Measurements from ENCODE around the gene CDC37L1.

CDC37L1 gene

DNA sequence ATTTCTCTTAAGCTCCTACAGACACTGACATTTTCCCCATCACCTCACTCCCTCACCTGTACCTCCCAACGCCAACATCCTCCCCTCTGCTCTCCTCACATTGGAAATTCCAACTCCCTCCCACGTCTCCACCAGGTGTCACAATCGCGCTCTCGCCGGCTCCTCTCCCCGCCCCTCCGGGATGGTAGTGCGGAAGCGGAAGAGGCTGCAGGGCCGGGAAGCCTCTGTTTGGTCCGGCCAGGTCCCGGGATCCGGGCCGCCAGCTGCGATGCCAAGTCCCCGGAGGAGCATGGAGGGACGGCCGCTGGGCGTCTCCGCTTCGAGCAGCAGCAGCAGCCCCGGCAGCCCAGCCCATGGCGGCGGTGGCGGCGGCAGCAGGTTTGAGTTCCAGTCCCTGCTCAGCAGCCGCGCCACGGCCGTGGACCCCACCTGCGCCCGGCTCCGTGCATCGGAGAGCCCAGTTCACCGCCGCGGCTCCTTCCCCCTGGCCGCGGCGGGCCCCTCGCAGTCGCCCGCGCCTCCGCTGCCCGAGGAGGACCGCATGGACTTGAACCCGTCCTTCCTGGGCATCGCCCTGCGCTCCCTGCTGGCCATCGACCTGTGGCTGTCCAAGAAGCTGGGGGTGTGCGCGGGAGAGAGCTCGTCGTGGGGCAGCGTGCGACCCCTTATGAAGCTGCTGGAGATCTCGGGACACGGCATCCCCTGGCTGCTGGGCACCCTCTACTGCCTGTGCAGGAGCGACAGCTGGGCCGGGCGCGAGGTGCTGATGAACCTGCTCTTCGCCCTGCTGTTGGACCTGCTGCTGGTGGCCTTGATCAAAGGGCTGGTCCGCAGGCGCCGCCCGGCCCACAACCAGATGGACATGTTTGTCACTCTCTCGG is 17.0 kb upstream of the CDC37L1 start, which contains the start of gene PLPP6:
PLPP6 (plus strand) TSS at position 187 of the 881 bp plus-strand sequence; CDS start at position 269, 82 bp downstream.
- Mint-ChIP-seq H3K4me1 (ENCODE audit: low read depth) (peaks cover 50% of the 10 kb centered on the region), H3K27ac (peak within 1 kb of the TSS; percentile 79), H3K9me3 (no peaks in the 10 kb centered on the region), H3K4me3 (peak within 1 kb of the TSS; percentile 90), H3K27me3 (ENCODE audit: low read depth) (peaks cover 8% of the 10 kb centered on the region), H3K36me3 (ENCODE audit: low read depth) (peaks cover 4% of the 10 kb centered on the region)

DNA sequence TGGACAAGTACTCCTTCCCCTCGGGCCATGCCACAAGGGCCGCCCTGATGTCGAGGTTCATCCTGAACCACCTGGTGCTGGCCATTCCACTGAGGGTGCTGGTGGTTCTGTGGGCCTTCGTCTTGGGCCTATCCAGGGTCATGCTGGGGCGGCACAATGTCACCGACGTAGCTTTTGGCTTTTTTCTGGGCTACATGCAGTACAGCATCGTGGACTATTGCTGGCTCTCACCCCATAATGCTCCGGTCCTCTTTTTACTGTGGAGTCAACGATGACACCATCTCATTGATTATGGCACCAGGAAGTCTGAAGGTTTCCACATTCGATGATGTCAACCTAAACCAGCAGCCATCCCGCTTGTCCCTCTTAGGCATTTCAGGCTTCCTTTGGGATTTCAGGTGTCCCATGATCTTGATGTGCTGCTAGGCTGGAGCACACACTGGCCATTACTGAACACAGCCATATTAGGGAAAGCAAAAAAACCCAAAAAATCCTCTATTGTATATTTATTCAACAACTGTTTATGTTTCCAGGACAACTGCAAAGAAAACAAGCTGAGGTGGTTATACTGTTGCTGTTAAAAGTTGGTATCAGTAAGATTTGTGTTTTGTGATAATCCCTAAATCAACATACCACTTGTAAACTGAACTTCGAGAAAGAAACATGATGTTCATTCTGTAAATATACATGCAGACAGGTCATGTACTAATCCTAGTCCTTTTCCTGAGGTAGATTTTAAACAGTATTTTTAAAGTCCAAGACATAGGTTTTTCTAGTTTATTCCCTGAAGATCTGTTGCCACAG is 16.2 kb upstream of the CDC37L1 start:
- Mint-ChIP-seq H3K27ac (peak overlapping the region; percentile 68), H3K4me1 (ENCODE audit: low read depth) (peaks cover 52% of the 10 kb centered on the region), H3K4me3 (peak overlapping the region; percentile 83), H3K36me3 (ENCODE audit: low read depth) (peaks cover 4% of the 10 kb centered on the region), H3K27me3 (ENCODE audit: low read depth) (peaks cover 8% of the 10 kb centered on the region), H3K9me3 (no peaks in the 10 kb centered on the region)

DNA sequence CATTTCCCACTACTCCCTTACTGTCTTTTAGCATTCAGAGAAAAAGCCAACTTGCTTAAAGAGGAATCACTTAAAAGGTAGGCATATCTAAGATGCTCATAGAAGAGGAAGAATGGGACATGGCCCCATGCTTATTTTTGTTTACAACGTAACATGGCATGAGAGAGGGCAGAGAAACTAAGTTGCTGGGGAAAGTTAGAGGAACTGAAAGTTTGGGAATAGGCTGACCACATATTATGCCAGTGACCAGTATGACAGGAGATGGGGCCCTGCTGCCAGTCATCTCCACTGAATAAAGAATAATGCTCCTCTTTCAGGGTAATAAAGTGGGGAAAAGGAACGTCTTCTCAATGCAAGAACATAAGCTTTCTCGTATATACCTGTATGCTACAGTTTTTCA is 15.4 kb upstream of the CDC37L1 start:
- no peaks in the 10 kb centered on the region for H3K9me3 Mint-ChIP-seq
- no peak overlapping the region for H3K27ac Mint-ChIP-seq
- peaks cover 8% of the 10 kb centered on the region for H3K27me3 Mint-ChIP-seq (ENCODE audit: low read depth)
- H3K36me3 Mint-ChIP-seq (ENCODE audit: low read depth) = peaks cover 4% of the 10 kb centered on the region
- peak overlapping the region; percentile 45 for H3K4me3 Mint-ChIP-seq
- peaks cover 55% of the 10 kb centered on the region for H3K4me1 Mint-ChIP-seq (ENCODE audit: low read depth)

DNA sequence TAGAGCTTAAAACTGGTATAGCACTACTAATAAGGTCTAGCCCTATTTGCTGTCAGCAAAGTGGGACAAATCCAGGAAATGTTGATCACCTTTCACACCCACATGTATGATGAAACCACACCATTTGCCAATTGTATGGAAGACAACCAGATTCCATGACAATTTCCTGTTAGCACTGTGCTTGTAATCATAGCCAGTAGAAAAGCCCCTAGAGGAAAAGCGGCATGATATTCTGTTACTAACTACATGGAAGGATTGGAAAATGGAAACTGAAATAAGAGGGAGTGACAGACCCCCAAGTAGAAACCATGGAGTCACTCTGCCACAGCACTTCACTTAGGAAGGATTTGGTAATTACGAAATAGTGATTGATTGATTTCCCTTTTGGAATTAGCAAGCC is 14.0 kb upstream of the CDC37L1 start:
- Mint-ChIP-seq H3K27me3 (ENCODE audit: low read depth) (no peaks in the 10 kb centered on the region), H3K4me3 (peak overlapping the region; percentile 34), H3K4me1 (ENCODE audit: low read depth) (peaks cover 61% of the 10 kb centered on the region), H3K9me3 (no peaks in the 10 kb centered on the region), H3K27ac (no peak overlapping the region), H3K36me3 (ENCODE audit: low read depth) (peaks cover 4% of the 10 kb centered on the region)

DNA sequence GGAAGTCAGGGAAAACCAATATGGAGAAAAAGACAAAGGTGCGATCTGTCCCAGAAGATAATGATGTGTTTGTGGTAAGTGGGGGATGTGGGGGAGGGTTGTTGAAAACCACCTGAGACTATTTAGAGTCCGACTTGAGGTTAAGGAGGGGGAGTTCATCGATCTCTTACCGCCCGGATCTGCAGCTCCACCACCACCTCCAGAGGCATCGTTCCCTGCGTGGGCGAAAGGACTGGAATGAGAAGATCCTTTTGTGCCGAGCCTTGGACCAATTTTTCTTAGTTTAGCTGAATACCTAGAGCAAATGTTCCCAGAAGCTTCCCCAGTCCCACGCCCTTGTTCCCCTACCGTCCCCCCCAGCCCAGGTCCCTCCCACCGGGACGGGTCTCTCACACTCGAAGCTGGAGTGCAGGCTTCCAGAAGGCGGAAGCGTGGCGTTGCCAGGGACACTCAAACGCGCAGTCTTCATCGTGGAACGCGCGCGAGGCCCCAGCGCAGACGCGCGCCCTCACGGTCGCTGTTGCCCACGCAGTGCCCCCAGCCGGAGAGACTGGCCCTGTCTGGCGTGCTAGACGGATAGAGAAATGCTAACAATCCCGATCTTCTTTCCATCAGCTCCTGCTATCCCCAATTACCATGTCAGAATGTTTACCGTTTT is 13.2 kb upstream of the CDC37L1 start, which contains the start of gene SPATA6L:
SPATA6L (minus strand) TSS at position 439 of the 658 bp plus-strand sequence; CDS start at position 209, 230 bp downstream.
- H3K27me3 Mint-ChIP-seq (ENCODE audit: low read depth) = no peaks in the 10 kb centered on the region
- H3K4me1 Mint-ChIP-seq (ENCODE audit: low read depth) = peaks cover 69% of the 10 kb centered on the region
- peaks cover 4% of the 10 kb centered on the region for H3K36me3 Mint-ChIP-seq (ENCODE audit: low read depth)
- peak within 1 kb of the TSS; percentile 80 for H3K4me3 Mint-ChIP-seq
- peak within 1 kb of the TSS; percentile 44 for H3K27ac Mint-ChIP-seq
- no peaks in the 10 kb centered on the region for H3K9me3 Mint-ChIP-seq

DNA sequence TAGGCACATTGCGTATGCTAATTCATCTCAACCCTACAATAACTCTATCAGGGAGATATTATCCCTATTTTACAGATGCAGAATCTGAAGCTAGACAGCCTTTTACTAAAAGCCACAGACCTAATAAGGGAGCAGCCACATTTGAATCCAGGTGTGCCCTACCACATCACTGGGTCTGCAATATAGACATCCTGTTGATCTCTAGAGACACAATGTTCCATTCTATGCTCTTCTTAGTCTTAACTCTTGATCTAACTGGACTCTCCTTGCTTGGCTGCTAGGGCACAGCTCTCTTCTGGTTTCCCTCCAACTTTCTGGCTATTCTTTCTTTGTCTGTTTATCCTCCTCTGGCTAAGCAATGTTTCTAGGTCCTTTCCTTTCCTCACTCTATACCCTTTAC is 11.7 kb upstream of the CDC37L1 start:
- Mint-ChIP-seq H3K36me3 (ENCODE audit: low read depth) (peaks cover 4% of the 10 kb centered on the region), H3K9me3 (no peaks in the 10 kb centered on the region), H3K27me3 (ENCODE audit: low read depth) (no peaks in the 10 kb centered on the region), H3K27ac (no peak overlapping the region), H3K4me3 (no peak overlapping the region), H3K4me1 (ENCODE audit: low read depth) (peaks cover 61% of the 10 kb centered on the region)

DNA sequence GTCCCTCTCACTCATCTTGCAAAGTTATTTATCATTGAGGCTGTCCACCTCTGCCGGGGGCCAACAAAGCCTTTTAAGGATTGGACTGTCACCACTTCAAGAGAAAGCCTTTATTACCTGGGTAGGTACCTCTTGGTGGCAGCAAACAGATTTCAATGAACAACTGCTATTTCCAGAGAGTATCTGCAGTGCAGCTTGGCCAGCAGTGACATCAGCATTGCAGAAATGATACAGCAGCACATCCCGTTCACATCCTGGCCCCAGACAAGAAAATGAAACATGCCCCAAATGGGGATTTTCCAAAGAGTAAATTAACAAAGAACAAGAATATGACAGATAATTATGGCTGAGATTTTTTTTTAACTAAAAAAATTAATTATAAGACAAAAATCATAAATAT is 10.8 kb upstream of the CDC37L1 start:
- Mint-ChIP-seq H3K4me1 (ENCODE audit: low read depth) (peaks cover 52% of the 10 kb centered on the region), H3K27ac (no peak overlapping the region)

DNA sequence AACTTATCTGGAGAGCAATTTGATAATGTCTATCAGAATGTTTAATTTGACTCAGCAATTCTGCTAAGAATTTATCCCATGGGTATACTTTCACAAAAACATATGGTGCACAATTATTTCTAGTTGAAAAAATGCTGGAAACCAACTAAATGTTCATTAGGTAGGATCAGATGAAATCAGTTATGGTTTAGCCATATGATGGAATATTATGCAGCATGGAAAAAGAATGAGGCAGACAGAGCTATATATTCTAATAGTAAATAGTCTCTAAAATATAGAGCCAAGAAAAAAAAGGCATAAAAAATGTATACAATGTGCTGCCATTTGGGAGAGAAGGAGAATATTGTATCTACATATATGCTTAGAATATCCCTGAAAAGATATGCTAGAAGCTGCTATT is 9.5 kb upstream of the CDC37L1 start:
- Mint-ChIP-seq H3K27ac (no peak overlapping the region), H3K4me1 (ENCODE audit: low read depth) (peaks cover 42% of the 10 kb centered on the region), H3K4me3 (no peak overlapping the region), H3K27me3 (ENCODE audit: low read depth) (no peaks in the 10 kb centered on the region), H3K36me3 (ENCODE audit: low read depth) (peaks cover 2% of the 10 kb centered on the region), H3K9me3 (no peaks in the 10 kb centered on the region)

More for the DNA sequence above, 10.8 kb upstream of the CDC37L1 start:
- Mint-ChIP-seq H3K4me3 (no peak overlapping the region), H3K27me3 (ENCODE audit: low read depth) (no peaks in the 10 kb centered on the region), H3K9me3 (no peaks in the 10 kb centered on the region), H3K36me3 (ENCODE audit: low read depth) (peaks cover 4% of the 10 kb centered on the region)

DNA sequence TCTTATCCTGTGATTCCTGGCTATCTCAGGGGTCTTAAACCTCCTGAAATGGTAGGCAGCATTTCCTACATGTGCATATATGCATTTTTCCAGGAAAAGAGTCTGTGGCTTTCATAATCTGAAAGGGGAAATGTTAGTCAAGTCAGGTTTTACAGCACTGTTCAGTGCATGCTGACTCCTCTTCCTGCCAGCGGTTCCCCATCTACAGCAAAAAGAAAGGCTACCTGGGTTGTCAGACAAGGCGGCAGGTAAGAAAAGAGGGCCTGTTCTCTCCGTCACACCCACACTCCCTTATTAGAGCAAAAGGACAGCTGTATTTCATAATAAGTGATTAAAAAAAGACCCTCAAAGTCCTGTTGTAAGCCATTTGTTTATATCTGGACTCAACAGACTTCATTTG is 8.8 kb upstream of the CDC37L1 start:
- H3K27me3 Mint-ChIP-seq (ENCODE audit: low read depth) = no peaks in the 10 kb centered on the region
- H3K4me1 Mint-ChIP-seq (ENCODE audit: low read depth) = peaks cover 35% of the 10 kb centered on the region
- no peak overlapping the region for H3K27ac Mint-ChIP-seq
- H3K9me3 Mint-ChIP-seq = no peaks in the 10 kb centered on the region
- H3K4me3 Mint-ChIP-seq = no peak overlapping the region
- peaks cover 2% of the 10 kb centered on the region for H3K36me3 Mint-ChIP-seq (ENCODE audit: low read depth)

DNA sequence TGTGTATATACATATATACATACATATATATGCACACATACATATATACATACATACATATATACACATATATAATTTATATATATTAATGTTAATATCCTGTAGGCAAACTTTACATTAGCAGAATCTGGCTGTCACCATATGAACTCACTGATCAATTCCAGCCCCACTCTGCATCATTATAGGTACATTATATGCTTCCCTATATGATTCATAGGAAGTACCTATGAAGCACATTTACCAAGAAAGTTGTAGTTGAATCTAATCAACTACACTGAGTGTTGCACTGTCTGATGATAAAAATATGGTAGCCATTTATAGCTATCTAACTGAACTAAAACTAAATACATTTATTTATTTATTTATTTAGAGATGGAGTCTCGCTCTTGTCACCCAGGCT is 7.6 kb upstream of the CDC37L1 start:
- H3K9me3 Mint-ChIP-seq = no peaks in the 10 kb centered on the region
- H3K4me1 Mint-ChIP-seq (ENCODE audit: low read depth) = peaks cover 23% of the 10 kb centered on the region
- no peak overlapping the region for H3K4me3 Mint-ChIP-seq
- H3K27me3 Mint-ChIP-seq (ENCODE audit: low read depth) = no peaks in the 10 kb centered on the region
- H3K27ac Mint-ChIP-seq = no peak overlapping the region
- H3K36me3 Mint-ChIP-seq (ENCODE audit: low read depth) = peaks cover 2% of the 10 kb centered on the region

DNA sequence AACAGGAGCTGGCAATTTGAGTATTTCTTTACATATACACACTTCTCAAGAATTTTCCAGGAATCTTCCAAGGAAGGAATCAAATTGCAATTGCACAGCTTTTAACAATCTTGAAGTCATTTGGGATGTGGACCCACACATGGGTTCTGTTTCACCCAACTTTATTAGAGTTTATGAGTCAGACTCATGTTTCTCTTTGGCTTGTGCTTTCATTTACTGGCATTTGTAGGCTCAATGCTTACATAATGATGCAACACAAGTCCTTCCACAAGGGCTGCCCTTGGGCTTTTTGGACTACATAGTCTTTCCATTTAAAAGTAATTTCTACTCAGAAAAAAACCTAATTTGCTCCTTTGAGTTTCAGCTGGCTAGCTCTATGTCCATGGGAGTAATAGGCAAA is 4.6 kb upstream of the CDC37L1 start:
- Mint-ChIP-seq H3K27me3 (ENCODE audit: low read depth) (no peaks in the 10 kb centered on the region), H3K9me3 (no peaks in the 10 kb centered on the region), H3K36me3 (ENCODE audit: low read depth) (peaks cover 2% of the 10 kb centered on the region), H3K4me1 (ENCODE audit: low read depth) (peaks cover 15% of the 10 kb centered on the region), H3K27ac (no peak overlapping the region), H3K4me3 (no peak overlapping the region)

DNA sequence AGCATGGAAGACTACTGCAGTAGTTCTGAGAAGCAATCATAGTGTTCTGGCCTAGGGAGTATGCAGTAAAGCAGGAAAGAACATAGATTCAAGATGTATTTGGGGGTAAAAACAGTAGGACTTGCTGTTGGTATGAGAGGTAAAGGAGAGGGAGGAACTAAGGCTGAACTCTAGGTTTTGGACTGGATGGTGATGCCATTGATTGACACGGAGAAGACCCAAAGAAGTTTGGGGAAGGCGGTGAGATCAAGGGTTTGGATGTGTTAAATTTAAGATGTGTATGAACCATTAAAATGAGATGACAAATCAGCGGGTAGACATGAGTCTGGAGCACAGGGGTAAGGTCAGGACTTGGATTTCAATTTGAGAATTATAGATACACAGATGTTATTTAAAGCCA is 2.0 kb upstream of the CDC37L1 start:
- Mint-ChIP-seq H3K4me1 (ENCODE audit: low read depth) (no peaks in the 10 kb centered on the region), H3K9me3 (no peaks in the 10 kb centered on the region), H3K27me3 (ENCODE audit: low read depth) (no peaks in the 10 kb centered on the region), H3K4me3 (no peak overlapping the region), H3K36me3 (ENCODE audit: low read depth) (peaks cover 2% of the 10 kb centered on the region), H3K27ac (no peak overlapping the region)

DNA sequence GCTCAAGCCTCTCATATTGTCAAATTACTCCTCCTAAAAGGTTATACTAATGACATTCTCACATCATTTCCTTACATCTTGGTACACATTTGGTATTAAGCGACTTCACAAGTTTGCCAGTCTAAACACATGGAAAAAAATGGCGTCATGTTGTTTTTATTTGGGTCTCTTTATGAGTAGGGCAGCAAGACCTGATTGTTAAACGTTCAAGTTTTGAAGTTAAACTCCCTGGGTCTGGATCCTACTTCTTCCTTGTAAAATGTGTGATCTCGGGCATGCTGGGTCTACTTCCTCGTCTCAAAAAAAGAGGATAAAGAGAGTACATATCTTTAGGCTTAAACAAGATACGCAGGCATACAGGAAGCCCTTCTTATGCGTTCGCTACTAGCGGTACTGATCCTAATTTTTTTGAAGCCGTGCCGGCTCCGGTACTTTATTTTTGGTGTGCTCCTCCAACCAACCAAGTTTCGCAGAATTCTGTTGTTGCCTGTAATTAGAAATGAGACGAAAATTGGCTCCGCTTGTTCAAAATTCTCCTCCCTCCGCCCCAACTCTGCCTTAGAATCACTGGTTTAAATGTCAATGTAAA is 596 bp upstream of the CDC37L1 start:
- Mint-ChIP-seq H3K4me3 (no peak overlapping the region), H3K36me3 (ENCODE audit: low read depth) (peaks cover 8% of the 10 kb centered on the region), H3K27me3 (ENCODE audit: low read depth) (no peaks in the 10 kb centered on the region), H3K27ac (no peak overlapping the region), H3K4me1 (ENCODE audit: low read depth) (peaks cover 5% of the 10 kb centered on the region), H3K9me3 (no peaks in the 10 kb centered on the region)

DNA sequence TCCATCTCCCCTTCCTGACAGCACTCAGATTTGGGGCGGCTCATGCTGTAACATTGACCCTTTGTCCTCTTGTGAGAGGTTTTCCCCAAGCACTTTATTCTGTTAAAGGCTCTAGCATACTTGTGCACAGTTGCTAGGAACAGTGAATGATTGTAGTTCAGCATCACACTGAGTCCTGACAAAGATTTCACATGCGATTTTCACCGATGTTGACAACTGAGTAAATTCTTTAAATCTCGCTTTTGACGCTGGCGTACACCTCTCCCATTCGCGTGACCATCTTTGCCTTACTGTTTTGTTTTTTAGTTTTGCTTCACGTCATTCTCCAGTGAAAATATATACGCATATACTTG is 780 bp downstream of the CDC37L1 start:
- Mint-ChIP-seq H3K4me3 (no peak overlapping the region), H3K27me3 (ENCODE audit: low read depth) (no peaks in the 10 kb centered on the region), H3K9me3 (no peaks in the 10 kb centered on the region), H3K36me3 (ENCODE audit: low read depth) (peaks cover 15% of the 10 kb centered on the region), H3K4me1 (ENCODE audit: low read depth) (peaks cover 11% of the 10 kb centered on the region), H3K27ac (no peak overlapping the region)

Data from T-helper 1 cell treated with Interleukin-12 subunit alpha and Interleukin-12 subunit beta and Interleukin-4 antibody, amounts not matched to agents 30 μg/mL and 1 μg/mL, for 36 hours (primary cell).